Measurements from ENCODE around the gene TGM6.

DNA sequence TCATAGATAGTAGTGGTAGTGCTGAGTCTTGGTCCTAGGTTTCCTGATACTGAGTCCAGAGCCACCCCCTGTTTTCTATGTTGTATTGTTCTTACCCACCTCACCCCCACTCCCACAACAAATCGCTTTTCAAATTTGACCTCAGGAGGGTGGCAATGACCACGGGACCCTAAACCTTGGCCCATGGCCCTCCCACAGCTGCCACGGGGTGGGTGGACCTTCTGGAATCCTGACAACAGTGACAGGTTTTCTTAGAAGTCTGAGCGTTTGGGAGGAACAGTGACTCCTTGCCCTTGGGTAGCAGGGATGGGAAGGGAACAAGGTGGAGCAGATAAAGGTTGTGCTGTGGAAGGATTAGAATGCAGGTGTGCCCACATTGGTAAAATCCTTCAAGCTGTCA, 48.0 kb upstream of the TGM6 start:
- no peak for TF ChIP-seq RARB (CRISPR knock-in tag; IDR thresholded peaks at IDR 0.05)
- TF ChIP-seq PPARA (CRISPR knock-in tag; IDR thresholded peaks at IDR 0.05; ENCODE audit: borderline replicate concordance) = no peak
- no peak for TF ChIP-seq ZFP30 (CRISPR knock-in tag; IDR thresholded peaks at IDR 0.05)
- TF ChIP-seq, protein P1, sequence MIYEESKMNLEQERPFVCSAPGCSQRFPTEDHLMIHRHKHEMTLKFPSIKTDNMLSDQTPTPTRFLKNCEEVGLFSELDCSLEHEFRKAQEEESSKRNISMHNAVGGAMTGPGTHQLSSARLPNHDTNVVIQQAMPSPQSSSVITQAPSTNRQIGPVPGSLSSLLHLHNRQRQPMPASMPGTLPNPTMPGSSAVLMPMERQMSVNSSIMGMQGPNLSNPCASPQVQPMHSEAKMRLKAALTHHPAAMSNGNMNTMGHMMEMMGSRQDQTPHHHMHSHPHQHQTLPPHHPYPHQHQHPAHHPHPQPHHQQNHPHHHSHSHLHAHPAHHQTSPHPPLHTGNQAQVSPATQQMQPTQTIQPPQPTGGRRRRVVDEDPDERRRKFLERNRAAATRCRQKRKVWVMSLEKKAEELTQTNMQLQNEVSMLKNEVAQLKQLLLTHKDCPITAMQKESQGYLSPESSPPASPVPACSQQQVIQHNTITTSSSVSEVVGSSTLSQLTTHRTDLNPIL (CRISPR knock-in tag; IDR thresholded peaks at IDR 0.05; ENCODE audit: low read depth) = no peak
- TF ChIP-seq, protein P2, sequence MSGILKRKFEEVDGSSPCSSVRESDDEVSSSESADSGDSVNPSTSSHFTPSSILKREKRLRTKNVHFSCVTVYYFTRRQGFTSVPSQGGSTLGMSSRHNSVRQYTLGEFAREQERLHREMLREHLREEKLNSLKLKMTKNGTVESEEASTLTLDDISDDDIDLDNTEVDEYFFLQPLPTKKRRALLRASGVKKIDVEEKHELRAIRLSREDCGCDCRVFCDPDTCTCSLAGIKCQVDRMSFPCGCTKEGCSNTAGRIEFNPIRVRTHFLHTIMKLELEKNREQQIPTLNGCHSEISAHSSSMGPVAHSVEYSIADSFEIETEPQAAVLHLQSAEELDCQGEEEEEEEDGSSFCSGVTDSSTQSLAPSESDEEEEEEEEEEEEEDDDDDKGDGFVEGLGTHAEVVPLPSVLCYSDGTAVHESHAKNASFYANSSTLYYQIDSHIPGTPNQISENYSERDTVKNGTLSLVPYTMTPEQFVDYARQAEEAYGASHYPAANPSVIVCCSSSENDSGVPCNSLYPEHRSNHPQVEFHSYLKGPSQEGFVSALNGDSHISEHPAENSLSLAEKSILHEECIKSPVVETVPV (CRISPR knock-in tag; IDR thresholded peaks at IDR 0.05) = no peak
- TF ChIP-seq GLIS3 (CRISPR knock-in tag; IDR thresholded peaks at IDR 0.05) = no peak
- TF ChIP-seq, protein P3, sequence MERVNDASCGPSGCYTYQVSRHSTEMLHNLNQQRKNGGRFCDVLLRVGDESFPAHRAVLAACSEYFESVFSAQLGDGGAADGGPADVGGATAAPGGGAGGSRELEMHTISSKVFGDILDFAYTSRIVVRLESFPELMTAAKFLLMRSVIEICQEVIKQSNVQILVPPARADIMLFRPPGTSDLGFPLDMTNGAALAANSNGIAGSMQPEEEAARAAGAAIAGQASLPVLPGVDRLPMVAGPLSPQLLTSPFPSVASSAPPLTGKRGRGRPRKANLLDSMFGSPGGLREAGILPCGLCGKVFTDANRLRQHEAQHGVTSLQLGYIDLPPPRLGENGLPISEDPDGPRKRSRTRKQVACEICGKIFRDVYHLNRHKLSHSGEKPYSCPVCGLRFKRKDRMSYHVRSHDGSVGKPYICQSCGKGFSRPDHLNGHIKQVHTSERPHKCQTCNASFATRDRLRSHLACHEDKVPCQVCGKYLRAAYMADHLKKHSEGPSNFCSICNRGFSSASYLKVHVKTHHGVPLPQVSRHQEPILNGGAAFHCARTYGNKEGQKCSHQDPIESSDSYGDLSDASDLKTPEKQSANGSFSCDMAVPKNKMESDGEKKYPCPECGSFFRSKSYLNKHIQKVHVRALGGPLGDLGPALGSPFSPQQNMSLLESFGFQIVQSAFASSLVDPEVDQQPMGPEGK (CRISPR knock-in tag; IDR thresholded peaks at IDR 0.05; ENCODE audit: borderline replicate concordance) = no peak
- no peak for TF ChIP-seq ZC3H10 (CRISPR knock-in tag; IDR thresholded peaks at IDR 0.05)
- TF ChIP-seq, protein P4, sequence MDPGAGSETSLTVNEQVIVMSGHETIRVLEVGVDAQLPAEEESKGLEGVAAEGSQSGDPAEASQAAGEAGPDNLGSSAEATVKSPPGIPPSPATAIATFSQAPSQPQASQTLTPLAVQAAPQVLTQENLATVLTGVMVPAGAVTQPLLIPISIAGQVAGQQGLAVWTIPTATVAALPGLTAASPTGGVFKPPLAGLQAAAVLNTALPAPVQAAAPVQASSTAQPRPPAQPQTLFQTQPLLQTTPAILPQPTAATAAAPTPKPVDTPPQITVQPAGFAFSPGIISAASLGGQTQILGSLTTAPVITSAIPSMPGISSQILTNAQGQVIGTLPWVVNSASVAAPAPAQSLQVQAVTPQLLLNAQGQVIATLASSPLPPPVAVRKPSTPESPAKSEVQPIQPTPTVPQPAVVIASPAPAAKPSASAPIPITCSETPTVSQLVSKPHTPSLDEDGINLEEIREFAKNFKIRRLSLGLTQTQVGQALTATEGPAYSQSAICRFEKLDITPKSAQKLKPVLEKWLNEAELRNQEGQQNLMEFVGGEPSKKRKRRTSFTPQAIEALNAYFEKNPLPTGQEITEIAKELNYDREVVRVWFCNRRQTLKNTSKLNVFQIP (CRISPR knock-in tag; IDR thresholded peaks at IDR 0.05; ENCODE audit: borderline replicate concordance, low read depth) = no peak
- TF ChIP-seq CSDC2 (CRISPR knock-in tag; IDR thresholded peaks at IDR 0.05) = no peak
- no peak for TF ChIP-seq TCF4 (CRISPR knock-in tag; IDR thresholded peaks at IDR 0.05; ENCODE audit: borderline replicate concordance)

Data from SK-N-SH treated with all-trans-retinoic acid at 6 μM for 48 hours (cell line).